GM18861 (cell line): Measurements from ENCODE around the gene C9orf85.

Source experiments
- ATAC-seq: cut with Tn5 transposase; IDR thresholded peaks from one replicate; pipeline ENCODE4 v1.9.1; 2021; ENCODE audit not compliant: unreplicated experiment

The C9orf85 gene

GRCh38 chr9:71901695-71902597, 9.5 kb upstream of the C9orf85 start:
- no peak for ATAC-seq

GRCh38 chr9:71904076-71904475, 7.4 kb upstream of the C9orf85 start:
- ATAC-seq = no peak

- ATAC-seq = no peak
These were observed 2.6 kb upstream of the C9orf85 start for GRCh38 chr9:71908825-71909224.

GRCh38 chr9:71909887-71910649, 1.4 kb upstream of the C9orf85 start:
- no peak for ATAC-seq

GRCh38 chr9:71910650-71911060, 784 bp upstream of the C9orf85 start:
- peak; percentile 11 for ATAC-seq

GRCh38 chr9:71911908-71912335, 483 bp downstream of the C9orf85 start:
- no peak for ATAC-seq

GRCh38 chr9:71915495-71915894, 4.1 kb downstream of the C9orf85 start:
- no peak for ATAC-seq

- ATAC-seq = peak; percentile 59
These were observed 5.5 kb downstream of the C9orf85 start for GRCh38 chr9:71916834-71917534.

- no peak for ATAC-seq
These were observed 7.0 kb downstream of the C9orf85 start for GRCh38 chr9:71918419-71918818.

- no peak for ATAC-seq
These were observed 9.2 kb downstream of the C9orf85 start for GRCh38 chr9:71920456-71921189.

GRCh38 chr9:71921190-71921814, 9.9 kb downstream of the C9orf85 start:
- ATAC-seq = no peak

GRCh38 chr9:71924576-71924975, 13.1 kb downstream of the C9orf85 start:
- ATAC-seq = no peak

- no peak for ATAC-seq
These were observed 14.4 kb downstream of the C9orf85 start for GRCh38 chr9:71925834-71926233.

- ATAC-seq = no peak
These were observed 16.9 kb downstream of the C9orf85 start for GRCh38 chr9:71928376-71928775.

- no peak for ATAC-seq
These were observed 17.4 kb downstream of the C9orf85 start for GRCh38 chr9:71928806-71929205.

GRCh38 chr9:71929223-71929622, 17.8 kb downstream of the C9orf85 start:
- no peak for ATAC-seq

- no peak for ATAC-seq
These were observed 18.5 kb downstream of the C9orf85 start for GRCh38 chr9:71929791-71930440.

- no peak for ATAC-seq
These were observed 19.7 kb downstream of the C9orf85 start for GRCh38 chr9:71931166-71931565.

GRCh38 chr9:71936066-71936465, 24.6 kb downstream of the C9orf85 start:
- ATAC-seq = no peak
